Fibroblast of lung (primary cell): ENCODE results near the gene STYXL2.

Experiments
- EZH2 ChIP-seq: IDR thresholded peaks from 2 replicates; pipeline ENCODE4 v1.5.1; 2012; ENCODE audit warnings: low read length, control low read depth, mild to moderate bottlenecking; ENCODE audit errors: missing control alignments
- TF ChIP-seq, protein P1 (sequence below), 2 donors: IDR thresholded peaks in 1 of 2; conservative IDR thresholded peaks in 1 of 2; 1 replicate in 1 of 2; 2 replicates in 1 of 2; pipeline ENCODE4 v1.5.1; 2011 to 2012; ENCODE audit warnings: low read length in 2 of 2, control low read depth in 1 of 2, inconsistent platforms in 1 of 2, low read depth in 1 of 2, mild to moderate bottlenecking in 1 of 2

DNA sequence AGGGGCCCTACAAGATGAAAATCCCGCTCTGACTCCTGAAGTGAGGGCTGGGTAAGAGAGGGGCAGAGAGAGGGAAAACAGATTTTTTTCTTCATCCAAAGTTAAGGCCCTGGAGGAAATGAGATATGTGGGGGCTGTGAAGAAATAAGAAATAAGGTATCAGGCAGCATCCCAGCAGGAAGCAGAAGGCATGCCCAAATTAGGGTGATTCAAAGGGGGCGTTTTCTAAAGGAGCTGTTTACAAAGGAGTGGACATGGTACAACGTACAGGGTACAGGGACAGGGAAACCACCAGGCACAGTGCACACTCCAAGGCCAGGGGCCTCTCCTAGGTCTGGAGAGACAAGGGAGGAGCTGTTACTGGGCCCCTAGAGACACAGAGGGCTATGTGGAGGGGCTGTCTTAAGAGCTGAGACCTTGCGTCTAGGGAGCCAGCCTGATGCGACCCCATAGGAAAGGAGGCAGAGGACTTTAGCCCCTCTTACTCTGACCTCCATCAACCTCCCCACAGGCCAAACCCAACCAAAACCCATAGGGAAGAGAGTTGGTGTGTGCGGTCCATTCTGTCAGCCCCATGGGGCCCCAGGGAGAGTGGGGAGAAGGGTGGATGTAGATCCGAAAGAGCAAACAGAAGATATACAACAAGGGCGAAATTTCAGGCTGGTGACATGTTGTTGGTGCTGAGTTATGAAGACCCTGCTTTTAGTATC, 38.6 kb downstream of the STYXL2 start:
- TF ChIP-seq, protein P1, sequence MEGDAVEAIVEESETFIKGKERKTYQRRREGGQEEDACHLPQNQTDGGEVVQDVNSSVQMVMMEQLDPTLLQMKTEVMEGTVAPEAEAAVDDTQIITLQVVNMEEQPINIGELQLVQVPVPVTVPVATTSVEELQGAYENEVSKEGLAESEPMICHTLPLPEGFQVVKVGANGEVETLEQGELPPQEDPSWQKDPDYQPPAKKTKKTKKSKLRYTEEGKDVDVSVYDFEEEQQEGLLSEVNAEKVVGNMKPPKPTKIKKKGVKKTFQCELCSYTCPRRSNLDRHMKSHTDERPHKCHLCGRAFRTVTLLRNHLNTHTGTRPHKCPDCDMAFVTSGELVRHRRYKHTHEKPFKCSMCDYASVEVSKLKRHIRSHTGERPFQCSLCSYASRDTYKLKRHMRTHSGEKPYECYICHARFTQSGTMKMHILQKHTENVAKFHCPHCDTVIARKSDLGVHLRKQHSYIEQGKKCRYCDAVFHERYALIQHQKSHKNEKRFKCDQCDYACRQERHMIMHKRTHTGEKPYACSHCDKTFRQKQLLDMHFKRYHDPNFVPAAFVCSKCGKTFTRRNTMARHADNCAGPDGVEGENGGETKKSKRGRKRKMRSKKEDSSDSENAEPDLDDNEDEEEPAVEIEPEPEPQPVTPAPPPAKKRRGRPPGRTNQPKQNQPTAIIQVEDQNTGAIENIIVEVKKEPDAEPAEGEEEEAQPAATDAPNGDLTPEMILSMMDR (conservative IDR thresholded peaks at IDR 0.05 in 1 of 2, IDR thresholded peaks at IDR 0.05 in 1 of 2; ENCODE audit: low read depth in 1 of 2, low read length in 2 of 2), result no peak
- no peak for TF ChIP-seq EZH2
